ENCODE results near the gene SCUBE3. TPM values are rescaled to one million over a fixed set of nuclear protein-coding genes. Genes with fewer than 3 reads are reported as not detected.

The SCUBE3 gene
- total RNA-seq, 1 donor from 2014 or later, result 16.3 TPM

DNA sequence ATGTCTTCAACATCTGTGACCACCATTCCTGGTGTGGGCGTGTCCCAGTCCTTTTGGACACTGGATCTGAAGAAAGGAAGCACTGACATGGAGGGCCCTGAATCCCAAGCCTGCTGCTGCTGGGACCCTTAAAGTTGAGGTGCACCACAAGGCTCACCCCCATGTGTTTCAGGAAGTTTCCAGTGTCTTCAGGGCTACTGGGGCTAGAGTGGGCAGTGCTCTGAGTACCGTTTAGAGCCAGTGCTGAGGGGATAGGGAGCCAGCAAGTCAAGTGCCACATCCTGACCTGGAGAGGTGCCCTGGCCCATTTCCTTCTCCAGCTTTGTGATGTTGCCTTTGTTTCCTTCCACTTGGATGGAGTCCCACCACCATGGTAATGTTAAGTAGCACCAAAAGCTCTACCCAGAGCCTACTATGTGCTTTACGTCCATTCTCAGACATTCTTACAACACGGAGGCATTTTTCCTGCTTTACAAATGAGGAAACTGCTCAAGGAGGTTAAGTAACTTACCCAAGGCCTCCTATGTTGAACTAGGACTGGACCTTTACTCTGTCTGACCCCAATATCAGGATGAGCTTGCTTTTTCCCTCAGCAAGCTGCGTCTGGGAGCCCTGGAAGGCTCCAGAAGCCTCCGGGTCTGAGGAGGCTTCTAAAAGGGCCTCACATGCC is 83.3 kb downstream of the SCUBE3 start:
- no peak overlapping the region for H3K27ac Mint-ChIP-seq (ENCODE audit: unreplicated experiment)
- peaks cover 13% of the 10 kb centered on the region for H3K36me3 Mint-ChIP-seq (ENCODE audit: unreplicated experiment)
- no peaks in the 10 kb centered on the region for H3K9me3 Mint-ChIP-seq (ENCODE audit: unreplicated experiment)
- no peak overlapping the region for H3K4me3 Mint-ChIP-seq (ENCODE audit: unreplicated experiment)
- no peak for DNase-seq (ENCODE audit: extremely low spot score, unreplicated experiment)
- peaks cover 7% of the 10 kb centered on the region for H3K4me1 Mint-ChIP-seq (ENCODE audit: unreplicated experiment)
- H3K27me3 Mint-ChIP-seq (ENCODE audit: unreplicated experiment), result no peaks in the 10 kb centered on the region
- TF ChIP-seq, protein P1, sequence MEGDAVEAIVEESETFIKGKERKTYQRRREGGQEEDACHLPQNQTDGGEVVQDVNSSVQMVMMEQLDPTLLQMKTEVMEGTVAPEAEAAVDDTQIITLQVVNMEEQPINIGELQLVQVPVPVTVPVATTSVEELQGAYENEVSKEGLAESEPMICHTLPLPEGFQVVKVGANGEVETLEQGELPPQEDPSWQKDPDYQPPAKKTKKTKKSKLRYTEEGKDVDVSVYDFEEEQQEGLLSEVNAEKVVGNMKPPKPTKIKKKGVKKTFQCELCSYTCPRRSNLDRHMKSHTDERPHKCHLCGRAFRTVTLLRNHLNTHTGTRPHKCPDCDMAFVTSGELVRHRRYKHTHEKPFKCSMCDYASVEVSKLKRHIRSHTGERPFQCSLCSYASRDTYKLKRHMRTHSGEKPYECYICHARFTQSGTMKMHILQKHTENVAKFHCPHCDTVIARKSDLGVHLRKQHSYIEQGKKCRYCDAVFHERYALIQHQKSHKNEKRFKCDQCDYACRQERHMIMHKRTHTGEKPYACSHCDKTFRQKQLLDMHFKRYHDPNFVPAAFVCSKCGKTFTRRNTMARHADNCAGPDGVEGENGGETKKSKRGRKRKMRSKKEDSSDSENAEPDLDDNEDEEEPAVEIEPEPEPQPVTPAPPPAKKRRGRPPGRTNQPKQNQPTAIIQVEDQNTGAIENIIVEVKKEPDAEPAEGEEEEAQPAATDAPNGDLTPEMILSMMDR (IDR thresholded peaks at IDR 0.05), result no peak

DNA sequence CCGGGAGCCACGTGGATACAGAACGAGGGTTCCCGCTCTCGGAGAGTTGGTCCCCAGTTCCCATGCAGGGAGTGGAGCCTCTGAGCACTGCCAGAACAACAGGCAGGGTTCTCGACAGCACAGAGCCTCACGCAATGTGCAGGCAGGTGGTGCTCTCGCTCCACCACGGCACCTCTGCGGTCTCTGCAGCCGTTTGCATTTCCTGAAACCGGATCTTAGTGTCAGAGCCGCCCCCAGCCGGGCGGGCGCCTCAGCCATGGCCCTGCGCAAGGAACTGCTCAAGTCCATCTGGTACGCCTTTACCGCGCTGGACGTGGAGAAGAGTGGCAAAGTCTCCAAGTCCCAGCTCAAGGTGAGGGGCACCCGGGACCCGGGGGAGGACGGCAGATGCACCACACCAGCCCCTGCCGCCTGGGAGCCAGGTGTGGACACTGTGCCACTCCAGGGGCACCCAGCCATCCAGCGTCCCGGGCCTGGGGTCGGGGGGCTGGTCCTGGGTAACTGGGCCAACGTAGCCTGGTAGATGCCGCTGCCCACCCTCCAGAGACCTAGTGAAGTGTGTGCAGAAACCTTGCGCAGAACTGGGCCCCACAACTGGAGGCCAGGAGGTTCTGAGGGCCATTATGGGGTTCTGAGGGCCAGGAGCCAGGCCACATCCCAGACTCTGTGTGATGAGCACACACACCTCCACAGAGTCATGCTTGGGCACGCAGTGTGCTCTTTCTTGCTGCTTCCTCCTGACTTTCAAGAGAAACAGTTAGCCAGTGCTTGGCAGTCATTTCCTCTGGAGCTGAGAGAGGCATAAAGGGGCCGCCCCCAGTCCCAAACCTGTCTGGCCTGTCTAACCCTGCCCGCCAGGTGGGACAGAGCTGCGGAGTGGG is 84.1 kb downstream of the SCUBE3 start, which contains the start of gene DEF6:
Gene DEF6 (plus strand): TSS at position 218 of the 881 bp plus-strand sequence. CDS start 39 bp downstream, at position 257.
- H3K9me3 Mint-ChIP-seq (ENCODE audit: unreplicated experiment), result no peaks in the 10 kb centered on the region
- no peak within 1 kb of the TSS for H3K4me3 Mint-ChIP-seq (ENCODE audit: unreplicated experiment)
- no peaks in the 10 kb centered on the region for H3K27me3 Mint-ChIP-seq (ENCODE audit: unreplicated experiment)
- H3K36me3 Mint-ChIP-seq (ENCODE audit: unreplicated experiment), result peaks cover 13% of the 10 kb centered on the region
- TF ChIP-seq, protein P1 (IDR thresholded peaks at IDR 0.05), result peak; percentile 69
- no peak within 1 kb of the TSS for H3K27ac Mint-ChIP-seq (ENCODE audit: unreplicated experiment)
- H3K4me1 Mint-ChIP-seq (ENCODE audit: unreplicated experiment), result peaks cover 11% of the 10 kb centered on the region
- no peak for DNase-seq (ENCODE audit: extremely low spot score, unreplicated experiment)

DNA sequence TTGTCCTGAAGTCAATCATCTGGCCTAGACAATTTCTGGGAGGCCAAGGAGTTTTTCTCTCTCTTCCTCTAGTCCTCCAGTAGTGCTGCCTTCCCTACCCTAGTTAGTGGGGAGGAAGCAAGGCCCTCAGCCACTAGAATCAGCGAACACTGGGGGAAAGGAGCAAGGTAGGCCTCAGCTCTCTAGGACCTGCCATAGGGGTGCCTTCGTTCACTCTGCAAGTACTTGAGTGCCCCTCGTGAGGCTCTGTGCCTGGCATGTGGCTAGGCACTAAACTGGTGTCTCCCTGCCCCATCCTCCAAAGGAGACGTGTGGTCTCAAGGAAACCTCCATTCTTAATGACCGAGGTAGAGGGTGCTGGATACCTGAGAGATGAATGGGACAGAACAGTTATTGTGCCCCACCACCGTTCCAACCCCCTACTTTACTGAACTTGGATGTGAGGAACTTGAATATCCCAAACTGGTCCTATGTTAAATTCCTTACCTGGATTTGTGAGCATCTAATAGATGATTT is 84.9 kb downstream of the SCUBE3 start:
- H3K4me1 Mint-ChIP-seq (ENCODE audit: unreplicated experiment), result peaks cover 17% of the 10 kb centered on the region
- H3K27me3 Mint-ChIP-seq (ENCODE audit: unreplicated experiment), result no peaks in the 10 kb centered on the region
- no peak for DNase-seq (ENCODE audit: extremely low spot score, unreplicated experiment)
- TF ChIP-seq, protein P1 (IDR thresholded peaks at IDR 0.05), result no peak
- H3K27ac Mint-ChIP-seq (ENCODE audit: unreplicated experiment), result no peak overlapping the region
- peaks cover 10% of the 10 kb centered on the region for H3K36me3 Mint-ChIP-seq (ENCODE audit: unreplicated experiment)
- H3K4me3 Mint-ChIP-seq (ENCODE audit: unreplicated experiment), result no peak overlapping the region
- no peaks in the 10 kb centered on the region for H3K9me3 Mint-ChIP-seq (ENCODE audit: unreplicated experiment)

DNA sequence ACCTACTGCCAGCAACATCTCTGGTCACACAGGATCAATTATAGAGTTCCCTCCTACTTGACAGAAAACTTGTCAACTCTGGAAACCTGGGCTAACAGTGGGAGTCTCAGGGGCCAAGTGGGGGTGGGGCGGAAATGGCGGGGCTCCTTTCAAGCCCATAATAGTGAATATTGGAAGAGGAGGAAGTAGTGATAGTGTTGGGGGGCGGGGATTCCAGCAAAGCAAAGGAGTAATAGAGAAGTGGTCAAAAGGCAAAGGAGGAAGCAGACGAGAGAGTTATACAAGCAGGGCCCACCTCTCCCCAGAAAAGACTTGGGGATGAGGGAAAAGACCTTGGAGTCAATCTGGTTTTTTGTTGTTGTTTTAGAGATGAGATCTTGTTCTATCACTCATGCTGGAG is 85.9 kb downstream of the SCUBE3 start:
- H3K36me3 Mint-ChIP-seq (ENCODE audit: unreplicated experiment), result peaks cover 3% of the 10 kb centered on the region
- no peak for DNase-seq (ENCODE audit: extremely low spot score, unreplicated experiment)
- H3K27me3 Mint-ChIP-seq (ENCODE audit: unreplicated experiment), result no peaks in the 10 kb centered on the region
- H3K4me1 Mint-ChIP-seq (ENCODE audit: unreplicated experiment), result peaks cover 17% of the 10 kb centered on the region
- TF ChIP-seq, protein P1 (IDR thresholded peaks at IDR 0.05), result no peak
- no peaks in the 10 kb centered on the region for H3K9me3 Mint-ChIP-seq (ENCODE audit: unreplicated experiment)
- no peak overlapping the region for H3K27ac Mint-ChIP-seq (ENCODE audit: unreplicated experiment)
- H3K4me3 Mint-ChIP-seq (ENCODE audit: unreplicated experiment), result no peak overlapping the region

DNA sequence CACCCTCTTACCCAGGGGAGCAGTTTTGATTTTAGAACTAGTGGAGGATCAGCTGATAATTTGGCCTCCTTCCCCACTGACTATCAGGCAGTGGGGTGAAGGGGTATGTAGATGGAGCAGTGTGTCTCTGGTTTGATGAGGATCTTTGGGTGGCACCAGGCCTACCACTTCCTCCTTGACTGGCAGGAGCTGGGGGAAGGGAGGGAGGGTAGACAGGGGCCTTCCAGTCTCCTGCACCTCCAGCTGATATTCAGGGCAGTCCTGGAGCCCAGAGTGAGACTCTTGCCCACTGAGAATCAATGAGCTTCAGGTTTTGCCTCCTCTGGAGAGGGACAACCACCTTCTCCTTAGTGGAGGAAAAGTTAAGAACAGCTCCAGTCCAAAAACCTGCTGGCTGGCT is 87.1 kb downstream of the SCUBE3 start:
- H3K36me3 Mint-ChIP-seq (ENCODE audit: unreplicated experiment), result no peaks in the 10 kb centered on the region
- H3K27ac Mint-ChIP-seq (ENCODE audit: unreplicated experiment), result no peak overlapping the region
- no peaks in the 10 kb centered on the region for H3K9me3 Mint-ChIP-seq (ENCODE audit: unreplicated experiment)
- no peak for DNase-seq (ENCODE audit: extremely low spot score, unreplicated experiment)
- H3K27me3 Mint-ChIP-seq (ENCODE audit: unreplicated experiment), result no peaks in the 10 kb centered on the region
- no peak overlapping the region for H3K4me3 Mint-ChIP-seq (ENCODE audit: unreplicated experiment)
- H3K4me1 Mint-ChIP-seq (ENCODE audit: unreplicated experiment), result peaks cover 17% of the 10 kb centered on the region
- TF ChIP-seq, protein P1 (IDR thresholded peaks at IDR 0.05), result no peak
